Adrenal gland (tissue), 5 donors: Measurements from ENCODE around the gene FOXG1.

Experiments
- CTCF ChIP-seq, 6 experiments: fragments of 450-650 bp in 4 of 6; fragments of 200-600 bp in 2 of 6; sonication (generic) in 1 of 6; IDR thresholded peaks; 1 replicate in 5 of 6; 2 replicates in 1 of 6; pipeline versions ENCODE4 v1.5.1 to v1.8.0; 2016 to 2021; ENCODE audit warnings: antibody characterized with exemption in 6 of 6, mild to moderate bottlenecking in 2 of 6, moderate library complexity in 1 of 6
- POLR2A ChIP-seq, 2 donors: fragments of 450-650 bp; IDR thresholded peaks; one replicate each; pipeline ENCODE4 v1.6.1; 2017; ENCODE audit warnings: antibody characterized with exemption in 2 of 2, mild to moderate bottlenecking in 2 of 2, moderate library complexity in 1 of 2
- donor health status: DM: no; HTN: no; CAD: no.

- TF ChIP-seq CTCF (IDR thresholded peaks at IDR 0.05): peak; percentile 13 to 42 (median 20)
- TF ChIP-seq POLR2A (IDR thresholded peaks at IDR 0.05): no peak
These were observed 9.6 kb upstream of the FOXG1 start for GRCh38 chr14:28756884-28757570.
